Tibial nerve (tissue), 4 donors: Measurements from ENCODE around the gene C1QTNF12.

Experiments used
- EP300 ChIP-seq, 2 donors: sonication (generic); formaldehyde crosslinking; IDR thresholded peaks; one replicate each; pipeline ENCODE4 v1.6.1; 2017; ENCODE audit warnings: antibody characterized with exemption in 2 of 2, mild to moderate bottlenecking in 1 of 2
- POLR2A ChIP-seq, 2 donors: fragments of 450-650 bp; IDR thresholded peaks; one replicate each; pipeline ENCODE4 v1.6.1; 2017; ENCODE audit warnings: antibody characterized with exemption in 2 of 2, mild to moderate bottlenecking in 2 of 2, moderate library complexity in 2 of 2
- TF ChIP-seq, protein P1 (sequence below), 5 experiments: fragments of 200-600 bp in 3 of 5; fragments of 450-650 bp in 2 of 5; sonication (generic) in 3 of 5; IDR thresholded peaks; one replicate each; pipeline ENCODE4 v1.5.1; 2016 to 2019; ENCODE audit warnings: antibody characterized with exemption in 5 of 5, mild to moderate bottlenecking in 3 of 5, moderate library complexity in 2 of 5

DNA sequence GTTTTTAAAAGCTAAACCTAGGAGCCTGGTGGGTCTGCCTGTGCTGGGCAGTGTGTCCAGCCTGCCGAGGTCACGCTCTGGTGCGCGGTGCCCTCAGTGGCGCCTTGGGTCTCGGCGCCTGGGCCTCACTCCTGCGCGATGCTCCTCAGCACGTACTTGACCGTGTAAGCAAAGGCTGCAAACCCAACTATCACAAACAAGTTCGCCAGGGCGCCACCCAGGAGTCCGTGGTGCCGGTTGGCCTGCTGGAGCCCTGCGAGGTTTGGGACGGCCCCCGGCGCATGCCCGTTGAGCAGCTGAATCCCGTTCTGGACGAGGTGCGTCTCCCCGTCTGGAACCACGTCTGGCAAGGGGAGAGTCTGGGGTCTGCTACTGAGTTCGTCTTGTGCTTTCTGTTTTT, 8.6 kb upstream of the C1QTNF12 start:
- TF ChIP-seq, protein P1, sequence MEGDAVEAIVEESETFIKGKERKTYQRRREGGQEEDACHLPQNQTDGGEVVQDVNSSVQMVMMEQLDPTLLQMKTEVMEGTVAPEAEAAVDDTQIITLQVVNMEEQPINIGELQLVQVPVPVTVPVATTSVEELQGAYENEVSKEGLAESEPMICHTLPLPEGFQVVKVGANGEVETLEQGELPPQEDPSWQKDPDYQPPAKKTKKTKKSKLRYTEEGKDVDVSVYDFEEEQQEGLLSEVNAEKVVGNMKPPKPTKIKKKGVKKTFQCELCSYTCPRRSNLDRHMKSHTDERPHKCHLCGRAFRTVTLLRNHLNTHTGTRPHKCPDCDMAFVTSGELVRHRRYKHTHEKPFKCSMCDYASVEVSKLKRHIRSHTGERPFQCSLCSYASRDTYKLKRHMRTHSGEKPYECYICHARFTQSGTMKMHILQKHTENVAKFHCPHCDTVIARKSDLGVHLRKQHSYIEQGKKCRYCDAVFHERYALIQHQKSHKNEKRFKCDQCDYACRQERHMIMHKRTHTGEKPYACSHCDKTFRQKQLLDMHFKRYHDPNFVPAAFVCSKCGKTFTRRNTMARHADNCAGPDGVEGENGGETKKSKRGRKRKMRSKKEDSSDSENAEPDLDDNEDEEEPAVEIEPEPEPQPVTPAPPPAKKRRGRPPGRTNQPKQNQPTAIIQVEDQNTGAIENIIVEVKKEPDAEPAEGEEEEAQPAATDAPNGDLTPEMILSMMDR (IDR thresholded peaks at IDR 0.05): no peak
- TF ChIP-seq EP300 (IDR thresholded peaks at IDR 0.05) (no peak), POLR2A (IDR thresholded peaks at IDR 0.05) (no peak)
